IMR-90 (cell line): ENCODE data around the gene ASAP2. TPM values are rescaled to one million over a fixed set of nuclear protein-coding genes. Genes with fewer than 3 reads are reported as not detected.

Source experiments
- CTCF ChIP-seq: conservative IDR thresholded peaks from 2 replicates; pipeline ENCODE4 v1.5.1; 2012; ENCODE audit warnings: mild to moderate bottlenecking, low read depth, low read length, improper control_type of control experiment
- polyA plus RNA-seq, 3 experiments: library from polyadenylated mRNA; depleted of rRNA; stranded (reverse); fragments of >200 nt; gene quantifications; 2 replicates each; pipeline ENCODE4 v1.2.3, GENCODE V29; 2012; ENCODE audit warnings: low replicate concordance in 1 of 3
- total RNA-seq: library from RNA; depleted of rRNA; stranded (reverse); fragments of >200 nt; gene quantifications from 2 replicates; pipeline ENCODE4 v1.2.3, GENCODE V29; 2012

The ASAP2 gene
- total and polyA plus RNA-seq, 2 of the 4 experiments (the other 2 are of a cell fraction) = 19.7 to 28.1 TPM

- TF ChIP-seq CTCF = no peak
Observed at GRCh38 chr2:9428965-9429577, 222.5 kb downstream of the ASAP2 start (continued).
